ENCODE data around the gene WDR53. TPM values are rescaled to one million over a fixed set of nuclear protein-coding genes. Genes with fewer than 3 reads are reported as not detected.
"Not testable (repeated sequence)": the region's sequence is repeated elsewhere in the genome, so short reads cannot be mapped to it uniquely, and the experiment has no call there.

Gene WDR53
- total RNA-seq, 1 donor from 2014 or later = 12.2 TPM

- Mint-ChIP-seq H3K27me3 (ENCODE audit: low read depth) (no peaks in the 10 kb centered on the region), H3K36me3 (ENCODE audit: low read depth) (peaks cover 8% of the 10 kb centered on the region), H3K9me3 (ENCODE audit: low read depth) (peaks cover 16% of the 10 kb centered on the region), H3K4me3 (ENCODE audit: unreplicated experiment) (no peak overlapping the region), H3K4me1 (ENCODE audit: low read depth) (no peaks in the 10 kb centered on the region), H3K27ac (ENCODE audit: unreplicated experiment) (no peak overlapping the region)
- DNase-seq (ENCODE audit: low spot score) = no peak
- TF ChIP-seq, protein P1, sequence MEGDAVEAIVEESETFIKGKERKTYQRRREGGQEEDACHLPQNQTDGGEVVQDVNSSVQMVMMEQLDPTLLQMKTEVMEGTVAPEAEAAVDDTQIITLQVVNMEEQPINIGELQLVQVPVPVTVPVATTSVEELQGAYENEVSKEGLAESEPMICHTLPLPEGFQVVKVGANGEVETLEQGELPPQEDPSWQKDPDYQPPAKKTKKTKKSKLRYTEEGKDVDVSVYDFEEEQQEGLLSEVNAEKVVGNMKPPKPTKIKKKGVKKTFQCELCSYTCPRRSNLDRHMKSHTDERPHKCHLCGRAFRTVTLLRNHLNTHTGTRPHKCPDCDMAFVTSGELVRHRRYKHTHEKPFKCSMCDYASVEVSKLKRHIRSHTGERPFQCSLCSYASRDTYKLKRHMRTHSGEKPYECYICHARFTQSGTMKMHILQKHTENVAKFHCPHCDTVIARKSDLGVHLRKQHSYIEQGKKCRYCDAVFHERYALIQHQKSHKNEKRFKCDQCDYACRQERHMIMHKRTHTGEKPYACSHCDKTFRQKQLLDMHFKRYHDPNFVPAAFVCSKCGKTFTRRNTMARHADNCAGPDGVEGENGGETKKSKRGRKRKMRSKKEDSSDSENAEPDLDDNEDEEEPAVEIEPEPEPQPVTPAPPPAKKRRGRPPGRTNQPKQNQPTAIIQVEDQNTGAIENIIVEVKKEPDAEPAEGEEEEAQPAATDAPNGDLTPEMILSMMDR (IDR thresholded peaks at IDR 0.05) = no peak
Observed at GRCh38 chr3:196553551-196553950, 14.8 kb downstream of the WDR53 start.

- no peak overlapping the region for H3K27ac Mint-ChIP-seq (ENCODE audit: unreplicated experiment)
- no peak overlapping the region for H3K4me3 Mint-ChIP-seq (ENCODE audit: unreplicated experiment)
- H3K9me3 Mint-ChIP-seq (ENCODE audit: low read depth) = peaks cover 21% of the 10 kb centered on the region
- no peaks in the 10 kb centered on the region for H3K4me1 Mint-ChIP-seq (ENCODE audit: low read depth)
- peaks cover 8% of the 10 kb centered on the region for H3K36me3 Mint-ChIP-seq (ENCODE audit: low read depth)
- H3K27me3 Mint-ChIP-seq (ENCODE audit: low read depth) = peaks cover 1% of the 10 kb centered on the region
- TF ChIP-seq, protein P1 (IDR thresholded peaks at IDR 0.05) = no peak
- no peak for DNase-seq (ENCODE audit: low spot score)
Observed at GRCh38 chr3:196552253-196552652, 16.1 kb downstream of the WDR53 start.

GRCh38 chr3:196550172-196550571 lies 18.2 kb downstream of the WDR53 start:
- H3K27ac Mint-ChIP-seq (ENCODE audit: unreplicated experiment); H3K27me3 Mint-ChIP-seq (ENCODE audit: low read depth); DNase-seq (ENCODE audit: low spot score); H3K36me3 Mint-ChIP-seq (ENCODE audit: low read depth); H3K4me1 Mint-ChIP-seq (ENCODE audit: low read depth); H3K4me3 Mint-ChIP-seq (ENCODE audit: unreplicated experiment): not testable (repeated sequence)
- H3K9me3 Mint-ChIP-seq (ENCODE audit: low read depth) = peaks cover 21% of the 10 kb centered on the region

DNA sequence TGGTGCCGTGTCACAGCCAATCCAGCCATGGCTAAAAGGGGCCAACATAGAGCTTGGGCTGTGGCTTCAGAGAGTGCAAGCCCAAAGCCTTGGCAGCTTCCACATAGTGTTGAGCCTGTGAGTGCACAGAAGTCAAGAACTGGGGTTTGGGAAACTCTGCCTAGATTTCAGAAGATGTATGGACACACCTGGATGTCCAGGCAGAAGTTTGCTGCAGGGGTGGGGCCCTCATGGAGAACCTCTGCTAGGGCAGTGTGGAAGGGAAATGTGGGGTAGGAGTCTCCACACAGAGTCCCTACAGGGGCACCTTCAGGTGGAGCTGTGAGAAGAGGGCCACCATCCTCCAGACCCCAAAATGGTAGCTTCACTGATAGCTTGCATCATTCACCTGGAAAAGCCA lies 19.0 kb downstream of the WDR53 start:
- H3K4me1 Mint-ChIP-seq (ENCODE audit: low read depth); H3K27ac Mint-ChIP-seq (ENCODE audit: unreplicated experiment); DNase-seq (ENCODE audit: low spot score); H3K36me3 Mint-ChIP-seq (ENCODE audit: low read depth); H3K4me3 Mint-ChIP-seq (ENCODE audit: unreplicated experiment); H3K27me3 Mint-ChIP-seq (ENCODE audit: low read depth): not testable (repeated sequence)
- peaks cover 21% of the 10 kb centered on the region for H3K9me3 Mint-ChIP-seq (ENCODE audit: low read depth)

GRCh38 chr3:196547067-196547466 lies 21.3 kb downstream of the WDR53 start:
- peaks cover 3% of the 10 kb centered on the region for H3K36me3 Mint-ChIP-seq (ENCODE audit: low read depth)

GRCh38 chr3:196546537-196546936 lies 21.8 kb downstream of the WDR53 start:
- Mint-ChIP-seq H3K4me3 (ENCODE audit: unreplicated experiment) (no peak overlapping the region), H3K27me3 (ENCODE audit: low read depth) (peaks cover 7% of the 10 kb centered on the region), H3K4me1 (ENCODE audit: low read depth) (no peaks in the 10 kb centered on the region), H3K27ac (ENCODE audit: unreplicated experiment) (no peak overlapping the region), H3K36me3 (ENCODE audit: low read depth) (peaks cover 2% of the 10 kb centered on the region), H3K9me3 (ENCODE audit: low read depth) (peaks cover 19% of the 10 kb centered on the region)
- TF ChIP-seq, protein P1 (IDR thresholded peaks at IDR 0.05) = no peak
- DNase-seq (ENCODE audit: low spot score) = no peak

More at GRCh38 chr3:196547067-196547466, 21.3 kb downstream of the WDR53 start:
- TF ChIP-seq, protein P1 (IDR thresholded peaks at IDR 0.05) = no peak
- Mint-ChIP-seq H3K27me3 (ENCODE audit: low read depth) (peaks cover 7% of the 10 kb centered on the region), H3K9me3 (ENCODE audit: low read depth) (peaks cover 21% of the 10 kb centered on the region), H3K27ac (ENCODE audit: unreplicated experiment) (no peak overlapping the region), H3K4me3 (ENCODE audit: unreplicated experiment) (no peak overlapping the region), H3K4me1 (ENCODE audit: low read depth) (no peaks in the 10 kb centered on the region)
- DNase-seq (ENCODE audit: low spot score) = no peak
